Hypothalamus (tissue), 51 donors: ENCODE results near the gene YWHAQ.
A peak's percentile ranks its signal among the peaks of the same experiment; 100 is the strongest.
"Not testable (repeated sequence)": the region's sequence is repeated elsewhere in the genome, so short reads cannot be mapped to it uniquely, and the experiment has no call there.

ENCODE experiments used
- DNase-seq, 51 donors: peaks; one replicate each; lab custom pipeline; 2025; lab: John Stamatoyannopoulos, UW

Gene YWHAQ

DNA sequence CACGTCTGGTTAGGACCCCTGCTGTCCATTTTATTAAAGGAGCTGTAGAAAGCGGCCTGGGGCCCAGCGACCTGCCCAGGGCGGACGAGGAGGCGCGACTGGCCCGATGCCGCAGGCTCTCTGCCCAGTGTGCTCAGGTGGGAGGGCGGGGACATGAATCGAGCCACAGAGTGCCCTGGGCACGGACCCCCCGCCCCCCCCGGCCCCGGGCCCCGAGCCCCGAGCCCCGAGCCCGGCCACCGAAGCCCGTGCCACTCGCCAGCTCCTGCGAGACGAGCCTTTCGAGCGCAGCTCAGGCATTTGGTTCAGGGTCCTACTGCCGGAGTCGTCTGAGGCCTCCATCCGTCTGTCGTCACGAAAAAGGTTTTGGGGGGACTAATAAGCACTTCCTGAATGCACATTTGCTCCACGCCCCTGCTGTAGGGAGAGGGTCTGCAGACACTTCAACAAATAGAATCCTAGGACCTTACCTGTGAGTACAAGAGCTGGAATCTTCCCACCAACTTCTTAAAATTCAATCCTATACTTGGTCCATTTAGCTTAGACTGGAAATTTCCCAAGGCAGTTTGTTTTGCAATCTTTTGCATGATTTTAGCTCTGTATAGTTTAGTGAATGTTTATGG, 74.6 kb downstream of the YWHAQ start:
- peak in 2 of 51 donors; percentile 41 to 54 for DNase-seq

DNA sequence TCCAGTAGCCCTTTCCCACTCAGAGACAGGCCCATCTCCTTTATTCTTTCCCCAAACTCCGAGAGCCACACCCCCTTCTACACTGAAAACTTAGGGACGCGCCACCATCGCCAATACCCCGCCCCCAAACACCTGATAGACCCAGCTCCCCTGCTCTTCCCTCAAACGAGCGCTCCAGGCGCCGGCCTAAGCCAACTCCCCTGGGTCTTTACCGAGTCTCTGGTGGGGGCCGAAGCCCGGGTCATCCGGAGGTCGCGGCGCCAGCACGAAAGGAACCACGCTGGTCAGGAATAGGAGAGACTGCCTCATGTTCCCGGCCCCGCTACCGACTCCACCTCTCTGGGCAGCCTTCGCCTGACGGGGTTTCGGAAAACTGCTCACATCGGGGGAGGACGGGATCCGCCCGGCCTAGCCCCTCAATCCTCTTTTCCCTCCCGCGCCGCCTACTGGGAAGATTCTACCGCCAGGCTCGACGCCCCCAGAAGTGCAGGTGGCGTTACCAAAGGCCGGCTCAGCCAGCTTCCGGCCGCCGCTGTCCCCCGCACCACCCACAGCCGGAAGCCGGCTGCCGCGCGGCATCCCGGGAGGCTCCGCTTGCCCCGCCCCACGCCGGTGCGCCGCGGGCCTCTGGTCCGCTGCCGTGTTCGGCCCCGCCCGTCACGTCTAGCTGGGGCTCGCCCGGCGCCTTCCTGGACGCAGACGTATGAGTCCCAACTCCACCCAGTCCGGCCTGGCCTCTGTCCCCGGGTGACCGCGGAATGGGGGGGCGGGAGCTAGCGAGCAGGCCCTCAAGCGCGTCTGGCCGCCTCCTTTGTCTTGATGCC, 75.3 kb downstream of the YWHAQ start, which contains the start of gene ADAM17:
Gene ADAM17, minus strand, starts transcription at position 534 of the 824 bp plus-strand sequence. Its CDS starts 225 bp downstream, at position 309.
- peak; percentile 64 to 96 (median 89) for DNase-seq

- DNase-seq: peak in 3 of 51 donors; percentile 48 to 65 (median 51)
Observed at GRCh38 chr2:9554921-9555296, 75.9 kb downstream of the YWHAQ start.

DNA sequence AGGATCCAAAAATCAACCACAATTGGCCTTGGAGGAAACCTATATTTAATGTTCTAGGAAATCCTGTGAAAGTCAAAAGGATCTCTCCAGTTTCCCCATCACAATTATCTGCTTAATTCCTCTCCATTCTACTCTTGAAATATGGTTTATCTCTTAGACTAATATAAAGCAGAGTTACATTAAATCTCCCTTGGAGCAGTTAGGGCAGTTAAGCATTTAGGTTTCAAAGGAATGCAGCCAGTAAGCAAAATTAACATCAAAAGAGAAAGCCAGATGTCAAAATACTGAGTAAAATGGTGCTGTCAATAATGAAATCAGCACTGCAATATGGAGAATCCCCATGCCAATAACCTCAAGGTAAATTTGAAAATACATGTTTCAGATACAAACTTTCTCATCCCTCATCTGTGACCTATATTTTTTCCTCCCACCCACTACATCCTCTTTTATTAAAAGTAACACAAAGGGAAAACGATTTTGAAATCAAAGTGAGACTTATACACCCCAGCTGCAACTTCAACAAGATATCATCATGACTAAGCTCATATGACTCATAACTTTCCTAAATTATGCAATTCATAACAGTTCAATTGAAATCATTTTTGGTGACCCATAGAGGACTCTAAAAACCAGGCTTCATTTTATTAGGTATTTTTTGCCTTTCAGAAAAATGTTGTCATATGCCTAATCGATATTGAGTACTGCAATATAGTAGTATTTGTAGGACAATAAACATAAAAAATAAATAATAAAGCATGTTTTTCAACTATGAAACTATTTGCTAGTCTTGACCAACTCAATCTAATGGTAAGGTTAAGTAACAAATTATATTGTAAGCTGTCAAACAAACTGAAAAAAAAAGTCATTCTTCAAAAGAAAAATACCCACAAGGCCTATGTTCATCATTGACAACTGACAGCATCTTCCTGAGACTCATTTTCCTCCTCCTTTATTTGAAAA, 78.3 kb downstream of the YWHAQ start:
- DNase-seq: no peak

DNA sequence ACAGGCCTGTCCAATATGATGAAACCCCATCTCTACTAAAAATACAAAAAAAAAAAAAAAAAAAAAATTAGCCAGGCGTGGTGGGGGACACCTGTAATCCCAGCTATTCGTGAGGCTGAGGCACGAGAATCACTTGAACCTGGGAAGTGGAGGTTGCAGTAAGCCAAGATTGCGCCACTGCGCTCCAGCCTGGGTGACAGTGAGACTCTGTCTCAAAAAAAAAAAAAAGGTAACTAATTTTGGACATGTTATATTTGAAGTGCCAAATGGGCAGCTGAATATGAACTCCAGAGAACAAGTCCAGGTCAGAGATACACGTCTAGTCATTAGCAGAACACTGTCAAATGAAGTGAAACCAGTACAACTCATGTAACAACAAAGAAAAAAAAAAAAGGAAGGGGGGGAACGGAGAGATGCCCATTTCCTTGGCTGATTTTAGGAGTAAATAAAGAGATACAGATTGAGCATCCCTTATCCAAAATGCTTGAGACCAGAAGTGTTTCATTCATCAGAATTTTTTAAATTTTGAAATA, 79.9 kb downstream of the YWHAQ start:
- DNase-seq: not testable (repeated sequence)

DNA sequence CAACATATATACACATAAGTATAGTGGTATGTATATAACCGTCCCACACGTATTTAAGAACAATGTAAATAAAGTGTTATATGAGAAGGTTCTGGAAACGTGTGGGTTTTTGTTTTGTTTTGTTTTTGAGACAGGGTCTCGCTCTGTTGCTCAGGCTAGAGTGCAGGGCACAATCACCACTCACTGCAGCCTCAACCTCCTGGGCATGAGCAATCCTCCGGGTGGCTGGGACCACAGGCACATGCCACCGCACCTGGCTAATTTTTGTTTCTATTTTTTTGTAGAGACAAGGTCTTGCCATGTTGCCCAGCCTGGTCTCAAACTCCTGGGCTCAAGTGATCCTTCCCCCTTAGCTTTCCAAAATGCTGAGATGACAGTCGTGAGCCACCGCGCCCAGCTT, 81.4 kb downstream of the YWHAQ start:
- no peak for DNase-seq

- DNase-seq: no peak
Observed at GRCh38 chr2:9548506-9548905, 82.3 kb downstream of the YWHAQ start.

DNA sequence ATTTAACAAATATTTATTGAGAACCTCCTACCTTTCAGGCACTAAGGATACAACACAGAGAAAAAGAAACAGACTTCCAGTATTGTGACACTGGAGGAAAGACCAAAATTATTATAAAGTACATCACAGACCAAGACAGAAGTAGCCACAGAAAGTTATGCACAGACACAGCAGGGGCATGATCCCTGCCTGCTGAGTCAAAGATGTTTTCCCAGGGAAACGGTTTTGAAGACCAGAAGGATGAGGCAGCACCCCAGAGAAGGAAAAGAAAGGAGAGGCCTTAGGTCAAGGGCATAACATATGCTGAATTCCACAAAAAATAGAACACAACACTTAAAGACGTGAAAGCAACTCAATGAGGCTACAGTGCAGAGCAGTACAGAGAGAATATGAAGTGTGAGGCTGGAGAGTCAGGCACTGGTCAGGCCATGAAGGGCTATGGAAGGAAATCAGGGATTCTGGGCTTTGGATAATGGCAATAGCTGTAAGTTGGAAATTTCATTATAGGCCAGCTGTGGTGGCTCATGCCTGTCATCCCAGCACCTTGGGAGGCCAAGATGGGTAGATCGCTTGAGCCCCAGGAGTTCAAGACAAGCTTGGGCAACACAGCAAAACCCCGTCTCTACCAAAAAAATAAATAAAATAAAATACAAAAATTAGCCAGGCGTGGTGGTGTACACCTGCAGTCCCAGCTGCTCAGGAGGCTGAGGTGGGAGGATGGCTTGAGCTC, 83.4 kb downstream of the YWHAQ start:
- DNase-seq: no peak

GRCh38 chr2:9545502-9545901, 85.3 kb downstream of the YWHAQ start:
- DNase-seq: no peak

- DNase-seq: no peak
Observed at GRCh38 chr2:9543557-9543956, 87.2 kb downstream of the YWHAQ start.

DNA sequence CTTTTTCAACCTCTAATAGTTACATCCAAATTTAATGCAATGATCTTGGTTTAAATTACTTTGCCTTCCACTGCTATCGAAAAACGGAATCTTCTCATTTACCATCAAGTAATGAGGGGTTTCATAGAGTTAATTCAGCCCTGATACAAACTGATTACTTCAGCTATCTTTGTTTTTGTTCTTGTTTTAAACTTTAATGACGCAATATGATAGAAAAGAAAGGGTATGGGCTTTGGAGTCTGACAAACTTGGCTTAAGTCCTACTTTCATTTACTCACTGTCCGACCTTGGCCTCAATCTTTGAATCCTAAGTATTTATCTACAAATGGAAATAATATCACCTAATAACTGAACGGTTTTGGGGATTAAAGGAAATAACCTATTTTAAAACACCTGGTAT, 91.3 kb downstream of the YWHAQ start:
- DNase-seq: no peak

- DNase-seq: peak in 1 of 51 donors; percentile 38
Observed at GRCh38 chr2:9538000-9538507, 92.7 kb downstream of the YWHAQ start.

- DNase-seq: no peak
Observed at GRCh38 chr2:9536504-9536903, 94.3 kb downstream of the YWHAQ start.

GRCh38 chr2:9535177-9535576, 95.6 kb downstream of the YWHAQ start:
- DNase-seq: no peak
